H1 (cell line): ENCODE data around the gene DCTPP1. TPM values are rescaled to one million over a fixed set of nuclear protein-coding genes. Genes with fewer than 3 reads are reported as not detected.

Experiments used
- ASH2L ChIP-seq: fragments of 200-600, 300-600 bp; sonication (generic); IDR thresholded peaks from one replicate; pipeline ENCODE4 v1.7.1; 2017; ENCODE audit warnings: low read length
- BCL11A ChIP-seq, 2 experiments: IDR thresholded peaks; one replicate each; pipeline ENCODE4 v1.6.1; 2011; ENCODE audit warnings: low read depth in 2 of 2, low read length in 2 of 2, mild to moderate bottlenecking in 2 of 2
- CBX8 ChIP-seq: fragments of 300-800, 300-1000 bp; sonication (generic); IDR thresholded peaks from 2 replicates; pipeline ENCODE4 v1.7.1; 2016; ENCODE audit warnings: low read depth, low read length, borderline replicate concordance
- CEBPB ChIP-seq: IDR thresholded peaks from 2 replicates; pipeline ENCODE4 v1.6.1; 2012; ENCODE audit warnings: low read depth, low read length
- CHD1 ChIP-seq: IDR thresholded peaks from 2 replicates; pipeline ENCODE4 v1.6.1; 2012; ENCODE audit warnings: low read depth, low read length, improper control_type of control experiment
- CHD2 ChIP-seq: IDR thresholded peaks from 2 replicates; pipeline ENCODE4 v1.6.1; 2012; ENCODE audit warnings: low read length, improper control_type of control experiment
- GABPA ChIP-seq: IDR thresholded peaks from 2 replicates; pipeline ENCODE4 v1.6.1; 2011; ENCODE audit warnings: mild to moderate bottlenecking, low read length, moderate library complexity, borderline replicate concordance; ENCODE audit not compliant: insufficient read depth
- GTF2F1 ChIP-seq: IDR thresholded peaks from 2 replicates; pipeline ENCODE4 v1.6.1; 2012; ENCODE audit warnings: low read depth, low read length, improper control_type of control experiment, borderline replicate concordance
- HDAC6 ChIP-seq: IDR thresholded peaks from one replicate; pipeline ENCODE4 v1.7.1; 2012; ENCODE audit warnings: low read depth, mild to moderate bottlenecking, inconsistent platforms, low read length, moderate library complexity
- KDM1A ChIP-seq: fragments of 200-600, 300-600 bp; sonication (generic); IDR thresholded peaks from 2 replicates; pipeline ENCODE4 v1.7.1; 2016; ENCODE audit warnings: mild to moderate bottlenecking, low read length, borderline replicate concordance
- KDM5A ChIP-seq: fragments of 200-600 bp; IDR thresholded peaks from 2 replicates; pipeline ENCODE4 v1.7.1; 2012; ENCODE audit warnings: mild to moderate bottlenecking, low read length, inconsistent platforms, mixed read lengths
- MAX ChIP-seq: IDR thresholded peaks from 2 replicates; pipeline ENCODE4 v1.6.1; 2012; ENCODE audit warnings: inconsistent platforms
- NANOG ChIP-seq: IDR thresholded peaks from 2 replicates; pipeline ENCODE4 v1.6.1; 2011; ENCODE audit warnings: low read length, low read depth, mild to moderate bottlenecking, inconsistent platforms; ENCODE audit not compliant: insufficient read depth, poor library complexity, severe bottlenecking
- PHF8 ChIP-seq: fragments of 200-600 bp; sonication (generic); conservative IDR thresholded peaks from 2 replicates; pipeline ENCODE4 v1.7.1; 2012; ENCODE audit warnings: low read depth, mild to moderate bottlenecking, inconsistent platforms, low read length, moderate library complexity
- POLR2A ChIP-seq, 2 experiments: IDR thresholded peaks; 1 replicate in 1 of 2; 2 replicates in 1 of 2; pipeline ENCODE4 v1.6.1; 2011; ENCODE audit warnings: low read depth in 2 of 2, low read length in 2 of 2, mild to moderate bottlenecking in 2 of 2; ENCODE audit errors: control extremely low read depth in 1 of 2
- RBBP5 ChIP-seq: IDR thresholded peaks from 2 replicates; pipeline ENCODE4 v1.7.1; 2012; ENCODE audit warnings: low read depth, mild to moderate bottlenecking, inconsistent platforms, low read length, moderate library complexity, borderline replicate concordance
- RFX5 ChIP-seq: IDR thresholded peaks from 2 replicates; pipeline ENCODE4 v1.6.1; 2011; ENCODE audit warnings: low read depth, low read length, improper control_type of control experiment, borderline replicate concordance
- RNF2 ChIP-seq: fragments of 200-900, 300-1000 bp; sonication (generic); IDR thresholded peaks from 2 replicates; pipeline ENCODE4 v1.7.1; 2016; ENCODE audit warnings: borderline replicate concordance, low read depth, mild to moderate bottlenecking, antibody characterized with exemption, low read length; ENCODE audit not compliant: poor library complexity, severe bottlenecking; ENCODE audit errors: missing control alignments
- SAP30 ChIP-seq: fragments of 300-600 bp; sonication (generic); IDR thresholded peaks from 2 replicates; pipeline ENCODE4 v1.7.1; 2012; ENCODE audit warnings: low read length, moderate library complexity, mild to moderate bottlenecking, inconsistent platforms; ENCODE audit not compliant: insufficient read depth, insufficient replicate concordance
- SIX5 ChIP-seq: IDR thresholded peaks from 2 replicates; pipeline ENCODE4 v1.6.1; 2011; ENCODE audit warnings: mild to moderate bottlenecking, low read depth, low read length
- SP2 ChIP-seq: IDR thresholded peaks from 2 replicates; pipeline ENCODE4 v1.6.1; 2012; ENCODE audit warnings: mild to moderate bottlenecking, low read length, inconsistent platforms
- SUZ12 ChIP-seq: fragments of 200-600 bp; sonication (generic); IDR thresholded peaks from 2 replicates; pipeline ENCODE4 v1.6.1; 2012; ENCODE audit warnings: mild to moderate bottlenecking, inconsistent platforms, low read length, moderate library complexity, mixed read lengths
- TAF7 ChIP-seq: optimal IDR thresholded peaks from 2 replicates; pipeline ENCODE3; 2011; ENCODE audit warnings: low read depth, mild to moderate bottlenecking, inconsistent platforms, low read length, moderate library complexity, borderline replicate concordance
- TBP ChIP-seq: IDR thresholded peaks from 2 replicates; pipeline ENCODE4 v1.6.1; 2011; ENCODE audit warnings: low read depth, low read length, improper control_type of control experiment
- polyA plus RNA-seq, 7 experiments: library from polyadenylated mRNA; depleted of rRNA in 3 of 7; stranded (reverse) in 5 of 7; unstranded in 2 of 7; fragments of >200 nt in 5 of 7; fragments of 200-250 nt in 2 of 7; gene quantifications; 1 replicate in 5 of 7; 2 replicates in 1 of 7; 4 replicates in 1 of 7; pipeline versions ENCODE4 v1.2.1 to v1.2.3, GENCODE V29; 2011 to 2013; ENCODE audit warnings: missing spikeins in 2 of 7, mixed read lengths in 2 of 7
- total RNA-seq: library from RNA; stranded (reverse); fragmentation: NEBNext Ultra II Directional; extraction: Animal tissue kit (Norgen Biotek cat#: 25700); gene quantifications from 2 replicates; pipeline ENCODE4 v1.2.1, GENCODE V29; 2021

Gene DCTPP1
- total and polyA plus RNA-seq, 2 of the 8 experiments (the other 6 are each of a cell fraction or from before 2014, with no cell fraction given) = 94.5 to 103 TPM

- TF ChIP-seq BCL11A (IDR thresholded peaks at IDR 0.05; ENCODE audit: low read depth in 2 of 2, low read length in 2 of 2) = no peak
- TF ChIP-seq RNF2 = peak; percentile 13
- peak; percentile 14 for TF ChIP-seq TAF7
- no peak for TF ChIP-seq RFX5
- peak; percentile 65 to 88 for TF ChIP-seq POLR2A (IDR thresholded peaks at IDR 0.05; ENCODE audit: control extremely low read depth in 1 of 2, low read depth in 2 of 2, low read length in 2 of 2)
- TF ChIP-seq ASH2L = peak; percentile 85
- TF ChIP-seq CHD2 = peak; percentile 84
- TF ChIP-seq GABPA = no peak
- TF ChIP-seq KDM1A = no peak
- TF ChIP-seq SP2 = peak; percentile 63; the same call in 1 of the 2 replicates
- no peak; the same call in 1 of the 2 replicates for TF ChIP-seq KDM5A
- TF ChIP-seq HDAC6 = no peak
- peak; percentile 96 for TF ChIP-seq TBP
- peak; percentile 92 for TF ChIP-seq MAX
- TF ChIP-seq CBX8 = no peak
- TF ChIP-seq SAP30 = no peak
- no peak for TF ChIP-seq SUZ12
- TF ChIP-seq CHD1 = no peak
- TF ChIP-seq RBBP5 = peak; percentile 90; the same call in 1 of the 2 replicates
- 0 out of 2 replicates have a peak, but pooled peaks have one; percentile 48 for TF ChIP-seq CEBPB
- no peak for TF ChIP-seq GTF2F1
- TF ChIP-seq SIX5 = no peak
- peak; percentile 94 for TF ChIP-seq PHF8
- TF ChIP-seq NANOG = no peak
Measured at GRCh38 chr16:30445408-30446202, 15.8 kb upstream of the DCTPP1 start, which contains the start of gene SEPHS2 (continued).
